K562 (cell line): ENCODE measurements around the gene TECPR2. TPM values are rescaled to one million over a fixed set of nuclear protein-coding genes. Genes with fewer than 3 reads are reported as not detected.

Experiments used
- ARHGAP35 ChIP-seq: fragments of 450-650 bp; IDR thresholded peaks from 2 replicates; pipeline ENCODE4 v1.6.1; 2018; ENCODE audit not compliant: partially characterized antibody
- CCNT2 ChIP-seq: IDR thresholded peaks from 2 replicates; pipeline ENCODE4 v1.6.1; 2011; ENCODE audit warnings: borderline replicate concordance, low read depth, mild to moderate bottlenecking, moderate library complexity, mixed read lengths, low read length; ENCODE audit not compliant: insufficient read length; ENCODE audit errors: extremely low read depth
- DIDO1 ChIP-seq: fragments of 450-650 bp; IDR thresholded peaks from 2 replicates; pipeline ENCODE4 v1.6.1; 2016; ENCODE audit warnings: low read depth, missing biosample characterization, missing genetic modification characterization
- EP400 ChIP-seq: fragments of 450-650 bp; IDR thresholded peaks from 2 replicates; pipeline ENCODE4 v1.6.1; 2017; ENCODE audit warnings: antibody characterized with exemption, mild to moderate bottlenecking, moderate library complexity
- FOXK1 ChIP-seq: sonication (generic); formaldehyde crosslinking; IDR thresholded peaks from 2 replicates; pipeline ENCODE4 v1.8.0; 2022; ENCODE audit warnings: missing genetic modification reagents, mild to moderate bottlenecking, borderline replicate concordance
- LEF1 ChIP-seq: fragments of 450-650 bp; IDR thresholded peaks from 2 replicates; pipeline ENCODE4 v1.6.1; 2016; ENCODE audit warnings: mild to moderate bottlenecking
- PHB ChIP-seq: fragments of 250-450 bp; sonication (Bioruptor Pico); IDR thresholded peaks from 2 replicates; pipeline ENCODE4 v1.5.0; 2021
- POLR3A ChIP-seq: IDR thresholded peaks from 2 replicates; pipeline ENCODE4 v1.6.1; 2011; ENCODE audit warnings: borderline replicate concordance, mild to moderate bottlenecking, moderate library complexity; ENCODE audit not compliant: insufficient read length, insufficient read depth; ENCODE audit errors: extremely low read depth
- PURB ChIP-seq: sonication (generic); formaldehyde crosslinking; IDR thresholded peaks from 2 replicates; pipeline ENCODE4 v1.9.0; 2021; ENCODE audit warnings: low read depth, mild to moderate bottlenecking, missing genetic modification reagents
- ZNF282 ChIP-seq: sonication (generic); formaldehyde crosslinking; IDR thresholded peaks from 2 replicates; pipeline ENCODE4 v1.8.1; 2023; ENCODE audit warnings: missing genetic modification reagents
- ZNF318 ChIP-seq, 2 experiments: fragments of 450-650 bp; IDR thresholded peaks; 2 replicates each; pipeline ENCODE4 v1.6.1; 2016; ENCODE audit warnings: mild to moderate bottlenecking in 2 of 2, borderline replicate concordance in 1 of 2, low read depth in 1 of 2, moderate library complexity in 1 of 2
- ZNF589 ChIP-seq: fragments of 200-800 bp; sonication (Bioruptor generic); IDR thresholded peaks from 2 replicates; pipeline ENCODE4 v1.6.1; 2016; ENCODE audit warnings: low read depth, missing genetic modification characterization, missing compliant biosample characterization
- polyA plus RNA-seq, 8 experiments: library from polyadenylated mRNA; depleted of rRNA in 4 of 8; stranded (reverse) in 5 of 8; unstranded in 3 of 8; fragments of >200 nt; fragmentation: Nextera tagmentation in 2 of 8; fragmentation: Illumina TruSeq in 1 of 8; extraction: Ambion mirVana in 2 of 8; extraction: Trizol in 1 of 8; gene quantifications; 2 replicates each; pipeline versions ENCODE4 v1.2.1 to v1.2.3, GENCODE V29; 2011 to 2014; ENCODE audit warnings: inconsistent platforms in 1 of 8, missing spikeins in 1 of 8
- total RNA-seq, 7 experiments: library from RNA; depleted of rRNA in 6 of 7; stranded (reverse); fragments of >200 nt in 6 of 7; fragmentation: Illumina TruSeq in 2 of 7; extraction: Trizol in 2 of 7; gene quantifications; 2 replicates each; pipeline versions ENCODE4 v1.2.1 to v1.2.3, GENCODE V29; 2011 to 2021; ENCODE audit warnings: low replicate concordance in 1 of 7
- TF ChIP-seq, protein P1 (sequence below): IDR thresholded peaks from 2 replicates; pipeline ENCODE4 v1.6.1; 2014; ENCODE audit warnings: antibody characterized with exemption
- TF ChIP-seq, protein P2 (sequence below), 2 experiments: fragments of 450-650 bp in 1 of 2; sonication (generic) in 1 of 2; formaldehyde crosslinking in 1 of 2; IDR thresholded peaks in 1 of 2; conservative IDR thresholded peaks in 1 of 2; 2 replicates each; pipeline versions ENCODE4 v1.6.1 to v1.8.1; 2016 to 2023; ENCODE audit warnings: mild to moderate bottlenecking in 2 of 2, moderate library complexity in 2 of 2, inconsistent platforms in 1 of 2, missing genetic modification reagents in 1 of 2

The TECPR2 gene
- total and polyA plus RNA-seq, 9 of the 15 experiments (the other 6 are each of a cell fraction or from before 2014, with no cell fraction given), result 0.04 to 3.0 (median 0.83) TPM

- TF ChIP-seq ZNF318 (IDR thresholded peaks at IDR 0.05; ENCODE audit: borderline replicate concordance in 1 of 2, low read depth in 1 of 2), result no peak
- TF ChIP-seq ZNF589 (CRISPR knock-in tag), result no peak
- TF ChIP-seq LEF1, result no peak
- TF ChIP-seq EP400, result peak; percentile 57
- TF ChIP-seq, protein P1, sequence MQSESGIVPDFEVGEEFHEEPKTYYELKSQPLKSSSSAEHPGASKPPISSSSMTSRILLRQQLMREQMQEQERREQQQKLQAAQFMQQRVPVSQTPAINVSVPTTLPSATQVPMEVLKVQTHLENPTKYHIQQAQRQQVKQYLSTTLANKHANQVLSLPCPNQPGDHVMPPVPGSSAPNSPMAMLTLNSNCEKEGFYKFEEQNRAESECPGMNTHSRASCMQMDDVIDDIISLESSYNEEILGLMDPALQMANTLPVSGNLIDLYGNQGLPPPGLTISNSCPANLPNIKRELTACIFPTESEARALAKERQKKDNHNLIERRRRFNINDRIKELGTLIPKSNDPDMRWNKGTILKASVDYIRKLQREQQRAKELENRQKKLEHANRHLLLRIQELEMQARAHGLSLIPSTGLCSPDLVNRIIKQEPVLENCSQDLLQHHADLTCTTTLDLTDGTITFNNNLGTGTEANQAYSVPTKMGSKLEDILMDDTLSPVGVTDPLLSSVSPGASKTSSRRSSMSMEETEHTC, result no peak
- TF ChIP-seq, protein P2, sequence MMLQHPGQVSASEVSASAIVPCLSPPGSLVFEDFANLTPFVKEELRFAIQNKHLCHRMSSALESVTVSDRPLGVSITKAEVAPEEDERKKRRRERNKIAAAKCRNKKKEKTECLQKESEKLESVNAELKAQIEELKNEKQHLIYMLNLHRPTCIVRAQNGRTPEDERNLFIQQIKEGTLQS (IDR thresholded peaks at IDR 0.05), result peak; percentile 95
- TF ChIP-seq, protein P2 (CRISPR knock-in tag; conservative IDR thresholded peaks at IDR 0.05), result peak; percentile 68; the same call in 1 of the 2 replicates
- no peak for TF ChIP-seq FOXK1 (CRISPR knock-in tag)
- no peak for TF ChIP-seq ARHGAP35
- no peak for TF ChIP-seq POLR3A
- peak; percentile 48 for TF ChIP-seq CCNT2
- TF ChIP-seq ZNF282 (CRISPR knock-in tag), result no peak
- no peak for TF ChIP-seq PURB (CRISPR knock-in tag)
- TF ChIP-seq PHB (CRISPR knock-in tag), result no peak
- TF ChIP-seq DIDO1 (tag), result no peak
Observed at GRCh38 chr14:102319351-102320032, 43.2 kb upstream of the TECPR2 start, which contains the start of gene ZNF839 (continued).
